ENCODE data around the gene RPL13A.
"Not testable (repeated sequence)": the region's sequence is repeated elsewhere in the genome, so short reads cannot be mapped to it uniquely, and the experiment has no call there.

The RPL13A gene

GRCh38 chr19:49442354-49442753 lies 45.1 kb upstream of the RPL13A start:
- no peak for DNase-seq (ENCODE audit: extremely low read depth, low read depth)
- no peak overlapping the region for H3K4me3 ChIP-seq (replicated peaks; ENCODE audit: low read depth, low read length)
- no peak for TF ChIP-seq CTCF (IDR thresholded peaks at IDR 0.05; ENCODE audit: low read depth, low read length, missing control alignments)

- peak overlapping the region; percentile 60 for H3K4me3 ChIP-seq (replicated peaks; ENCODE audit: low read depth, low read length)
- peak; percentile 52 for DNase-seq (ENCODE audit: extremely low read depth, low read depth)
- no peak for TF ChIP-seq CTCF (IDR thresholded peaks at IDR 0.05; ENCODE audit: low read depth, low read length, missing control alignments)
Observed at GRCh38 chr19:49442771-49443365, 44.5 kb upstream of the RPL13A start.

- H3K4me3 ChIP-seq (replicated peaks; ENCODE audit: low read depth, low read length) = peak overlapping the region; percentile 60
- peak; percentile 79 for TF ChIP-seq CTCF (IDR thresholded peaks at IDR 0.05; ENCODE audit: low read depth, low read length, missing control alignments)
- DNase-seq (ENCODE audit: extremely low read depth, low read depth) = peak; percentile 87
Observed at GRCh38 chr19:49443366-49444099, 43.9 kb upstream of the RPL13A start.

- H3K4me3 ChIP-seq (replicated peaks; ENCODE audit: low read depth, low read length); DNase-seq (ENCODE audit: extremely low read depth, low read depth): not testable (repeated sequence)
Observed at GRCh38 chr19:49444100-49444700, 43.2 kb upstream of the RPL13A start.

- TF ChIP-seq CTCF (IDR thresholded peaks at IDR 0.05; ENCODE audit: low read depth, low read length, missing control alignments) = no peak
- DNase-seq (ENCODE audit: extremely low read depth, low read depth) = no peak
- no peak overlapping the region for H3K4me3 ChIP-seq (replicated peaks; ENCODE audit: low read depth, low read length)
Observed at GRCh38 chr19:49445997-49446396, 41.4 kb upstream of the RPL13A start.

- TF ChIP-seq CTCF (IDR thresholded peaks at IDR 0.05; ENCODE audit: low read depth, low read length, missing control alignments) = no peak
- H3K4me3 ChIP-seq (replicated peaks; ENCODE audit: low read depth, low read length) = no peak overlapping the region
- DNase-seq (ENCODE audit: extremely low read depth, low read depth) = no peak
Observed at GRCh38 chr19:49447485-49448431, 39.6 kb upstream of the RPL13A start.

Data from HFF-Myc (cell line).